GM19395 (cell line): ENCODE results near the gene ISM1.

ENCODE experiments used
- ATAC-seq: cut with Tn5 transposase; IDR thresholded peaks from one replicate; pipeline ENCODE4 v1.9.1; 2021; ENCODE audit warnings: mild to moderate bottlenecking, moderate library complexity; ENCODE audit not compliant: unreplicated experiment

Gene ISM1

DNA sequence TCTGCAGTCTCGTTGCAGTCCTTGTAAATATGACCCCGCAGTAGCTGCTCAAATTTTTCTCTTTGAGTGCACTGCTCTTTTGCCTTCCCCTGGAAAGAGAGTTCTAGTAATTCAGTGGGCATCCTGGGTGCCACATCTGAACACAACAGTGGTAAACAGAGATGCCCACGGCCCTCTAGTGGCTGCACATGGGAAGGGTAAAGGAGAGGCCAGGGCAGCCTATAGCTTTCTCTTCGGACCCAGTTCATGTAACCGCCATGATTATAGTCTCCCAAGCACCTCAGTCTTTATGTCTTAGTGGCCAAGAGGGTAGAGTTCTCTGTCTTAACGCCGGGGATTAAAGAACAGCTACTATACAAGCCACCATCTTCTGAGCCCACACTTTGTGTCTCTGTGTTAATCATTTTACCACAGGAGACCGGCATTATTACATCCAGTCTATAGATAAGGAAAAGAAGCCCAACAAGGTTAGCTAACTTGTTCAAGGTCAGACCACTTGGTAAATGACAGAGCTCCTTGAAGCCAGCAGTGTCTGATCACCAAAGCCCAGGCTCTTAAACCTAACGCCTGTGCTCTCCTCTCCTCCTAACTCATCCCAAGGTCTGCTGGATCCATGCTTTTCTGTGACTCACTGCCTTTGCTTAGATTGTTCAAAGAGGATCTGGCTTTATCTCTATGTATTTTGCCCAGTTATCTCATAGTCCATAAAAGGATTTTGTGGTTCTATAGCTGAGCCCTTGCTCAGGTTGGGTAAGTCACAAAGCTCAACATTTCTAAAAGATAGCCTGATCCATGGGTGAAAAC, 81.8 kb downstream of the ISM1 start:
- peak; percentile 91 for ATAC-seq

- ATAC-seq: no peak
These were observed 84.2 kb downstream of the ISM1 start for GRCh38 chr20:13305284-13305683.

- ATAC-seq: no peak
These were observed 86.6 kb downstream of the ISM1 start for GRCh38 chr20:13307562-13308163.

DNA sequence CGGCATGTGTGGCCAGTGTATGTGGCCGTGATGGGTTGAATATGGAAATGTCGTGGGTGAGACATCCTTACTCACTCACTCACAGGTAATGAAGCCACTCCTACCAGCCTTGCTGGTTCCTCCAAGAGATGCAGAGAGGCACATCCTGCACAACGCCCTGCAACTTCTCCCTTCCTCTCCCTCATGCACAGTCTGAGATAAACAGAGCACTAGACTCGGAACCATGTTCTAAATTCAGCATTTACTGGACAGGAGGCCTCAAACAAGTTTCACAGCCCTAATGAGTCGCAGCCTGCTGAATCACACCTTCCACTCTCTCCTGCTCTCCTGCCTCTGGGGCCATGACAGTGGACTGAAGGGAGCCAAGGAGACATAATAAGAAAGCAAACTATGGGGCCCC, 91.2 kb downstream of the ISM1 start:
- no peak for ATAC-seq

GRCh38 chr20:13313201-13313600, 92.1 kb downstream of the ISM1 start:
- no peak for ATAC-seq

DNA sequence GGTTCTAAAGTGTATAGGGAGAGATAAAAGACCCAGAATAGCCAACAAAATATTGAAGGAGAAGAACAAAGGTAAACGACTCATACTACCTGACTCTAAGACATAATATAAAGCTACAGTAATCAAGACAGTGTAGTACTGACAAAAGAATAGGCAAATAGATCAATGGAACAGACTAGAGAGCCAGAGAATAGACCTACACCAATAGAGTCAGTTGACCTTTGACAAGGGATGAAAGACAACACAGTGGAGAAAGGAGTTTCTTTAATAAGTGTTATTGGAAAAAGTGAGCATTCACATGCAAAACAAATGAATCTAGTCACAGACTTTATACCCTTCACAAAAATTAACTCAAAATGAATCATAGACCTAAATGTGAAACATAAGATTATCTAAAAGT, 96.4 kb downstream of the ISM1 start:
- no peak for ATAC-seq

DNA sequence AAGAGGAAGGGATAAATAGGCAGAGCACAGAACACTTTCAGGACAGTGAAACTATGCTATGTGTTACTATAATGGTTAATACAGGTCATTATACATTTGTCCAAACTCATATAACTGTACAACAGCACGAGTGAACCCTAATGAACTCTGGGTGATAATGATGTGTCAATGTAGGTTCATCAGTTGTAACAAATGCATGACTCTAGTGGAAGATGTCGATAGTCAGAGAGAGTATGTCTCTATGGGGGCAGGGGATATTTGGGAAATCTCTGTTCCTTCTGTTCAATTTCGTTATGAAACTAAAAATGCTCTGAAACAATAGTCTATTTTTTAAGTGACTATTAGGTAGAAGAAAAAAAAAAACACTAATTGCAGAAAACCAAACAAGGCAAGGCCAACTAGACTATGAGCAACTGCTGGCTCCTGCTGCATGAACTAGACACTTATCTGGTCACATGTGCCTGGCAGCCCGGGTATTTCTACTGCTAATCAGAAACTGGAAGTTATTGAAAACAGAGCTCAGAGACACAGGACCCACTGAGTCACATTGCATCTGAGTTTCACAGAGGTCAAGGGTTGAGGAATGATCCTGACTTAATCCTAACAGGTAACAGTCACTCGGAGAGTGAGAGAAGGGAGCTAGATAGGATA, 97.9 kb downstream of the ISM1 start:
- ATAC-seq: no peak

DNA sequence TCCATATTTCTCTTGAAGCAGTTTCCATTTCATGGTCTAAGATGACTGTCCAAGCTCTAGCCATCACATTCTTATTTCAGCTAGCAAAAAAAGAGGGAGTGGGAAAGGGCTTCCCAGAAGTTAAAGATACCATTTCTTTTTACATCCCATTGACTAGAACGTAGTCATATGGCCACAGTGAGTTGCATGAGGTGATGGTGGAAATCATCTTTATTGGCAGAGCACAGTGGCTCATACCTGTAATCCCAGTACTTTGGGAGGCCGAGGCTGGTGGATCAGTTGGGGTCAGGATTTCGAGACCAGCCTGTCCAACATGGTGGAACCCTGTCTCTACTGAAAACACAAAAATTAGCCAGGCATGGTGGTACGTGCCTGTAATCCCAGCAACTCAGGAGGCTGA, 99.6 kb downstream of the ISM1 start:
- no peak for ATAC-seq

DNA sequence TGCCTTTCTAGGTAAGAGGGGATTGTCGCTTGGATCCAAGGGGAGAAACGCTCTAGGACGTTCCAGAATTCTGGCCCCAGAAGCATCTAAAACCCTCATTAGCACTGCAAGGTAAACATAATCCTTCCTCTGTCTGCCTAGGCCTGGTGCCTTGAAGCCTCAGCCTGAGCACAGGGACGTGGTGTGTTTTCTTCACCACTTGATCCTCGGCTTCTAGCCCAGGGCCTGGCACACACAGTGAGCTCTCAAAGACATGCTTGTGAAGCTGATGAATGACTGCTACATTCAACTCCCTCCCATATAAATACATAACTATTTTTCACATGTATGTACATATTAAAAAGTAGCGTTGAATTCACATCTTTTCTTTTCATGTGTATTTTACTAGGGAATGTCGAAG, 100.3 kb downstream of the ISM1 start:
- ATAC-seq: no peak

- no peak for ATAC-seq
These were observed 101.1 kb downstream of the ISM1 start for GRCh38 chr20:13322198-13322597.

DNA sequence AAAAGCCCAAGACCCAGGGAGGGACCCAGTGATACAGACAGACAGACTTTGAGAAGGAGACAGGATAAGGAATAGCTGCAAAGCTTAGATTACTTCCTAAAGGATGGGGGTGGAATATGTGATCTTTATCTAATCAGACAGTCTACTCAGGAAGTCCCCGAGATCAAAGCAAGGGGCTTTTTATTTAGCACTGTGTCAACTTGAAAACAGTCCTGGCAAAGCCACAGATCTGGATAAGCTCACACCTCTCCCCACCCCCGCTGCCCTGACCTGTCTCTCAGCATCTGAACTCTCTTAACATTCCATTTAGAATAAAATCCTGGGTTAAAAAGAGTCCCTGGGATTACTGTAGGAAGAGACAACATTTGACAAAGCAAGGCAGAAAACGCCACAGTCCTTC, 101.5 kb downstream of the ISM1 start:
- ATAC-seq: no peak

DNA sequence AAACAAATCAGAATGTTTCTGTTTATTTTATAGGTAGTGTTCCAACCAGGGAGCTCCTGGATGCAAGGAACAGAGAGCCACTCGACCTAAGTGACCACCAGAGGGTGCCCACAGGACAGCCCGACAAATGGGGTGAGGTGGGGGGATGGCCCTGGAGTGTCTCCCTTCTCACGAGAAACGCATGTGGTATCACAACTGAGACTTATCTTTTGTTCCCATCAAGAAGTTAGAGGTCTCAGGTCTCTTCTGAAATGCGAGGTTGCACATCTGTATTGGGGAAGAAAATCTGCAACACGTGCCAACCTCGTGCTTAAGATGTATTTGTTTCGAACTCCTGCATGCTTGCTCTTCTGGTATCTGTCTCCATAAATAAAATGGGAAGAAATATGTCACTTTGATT, 104.0 kb downstream of the ISM1 start:
- no peak for ATAC-seq

DNA sequence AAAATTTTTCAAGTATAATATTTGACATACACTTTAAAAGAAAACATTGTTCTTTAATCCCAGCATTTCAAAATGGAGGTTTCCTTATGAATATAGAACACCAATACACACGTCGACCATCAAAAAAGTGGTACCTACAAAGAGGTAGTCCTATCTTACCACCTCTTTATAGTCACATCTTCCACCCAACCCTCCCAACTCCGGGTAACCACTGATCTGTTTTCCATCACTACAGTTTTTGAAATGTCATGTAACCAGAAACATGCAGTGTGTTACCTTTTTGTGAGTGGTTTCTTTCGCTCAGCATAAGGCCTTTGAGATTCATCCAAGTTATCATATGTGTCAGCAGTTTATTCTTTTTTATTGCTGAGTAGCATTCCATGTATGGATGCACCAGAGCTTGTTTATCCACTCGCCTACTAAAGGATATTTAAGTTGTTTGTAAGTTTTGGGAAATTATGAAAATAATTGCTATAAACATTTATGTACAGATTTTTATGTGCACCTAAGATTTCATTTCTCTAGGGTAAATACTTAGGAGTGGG, 104.8 kb downstream of the ISM1 start:
- ATAC-seq: no peak

DNA sequence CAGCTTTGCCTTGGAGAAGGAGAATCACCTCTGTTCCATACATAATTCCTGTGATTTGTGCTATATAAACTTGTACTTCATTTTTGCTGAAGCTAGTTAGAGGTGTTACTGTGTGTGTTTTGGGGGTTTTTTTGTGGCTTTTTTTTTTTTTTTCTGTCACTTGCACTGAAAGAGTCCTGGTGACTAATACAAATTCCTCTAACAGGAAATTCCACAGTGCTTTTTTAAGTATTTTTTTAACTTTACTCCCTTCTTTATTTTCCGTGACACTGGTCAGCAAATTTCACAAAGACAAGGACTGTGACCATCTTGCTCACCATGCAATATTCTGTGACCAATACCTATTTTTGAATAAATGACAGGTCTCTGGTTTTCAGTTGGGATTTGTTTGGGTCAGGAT, 110.5 kb downstream of the ISM1 start:
- no peak for ATAC-seq

DNA sequence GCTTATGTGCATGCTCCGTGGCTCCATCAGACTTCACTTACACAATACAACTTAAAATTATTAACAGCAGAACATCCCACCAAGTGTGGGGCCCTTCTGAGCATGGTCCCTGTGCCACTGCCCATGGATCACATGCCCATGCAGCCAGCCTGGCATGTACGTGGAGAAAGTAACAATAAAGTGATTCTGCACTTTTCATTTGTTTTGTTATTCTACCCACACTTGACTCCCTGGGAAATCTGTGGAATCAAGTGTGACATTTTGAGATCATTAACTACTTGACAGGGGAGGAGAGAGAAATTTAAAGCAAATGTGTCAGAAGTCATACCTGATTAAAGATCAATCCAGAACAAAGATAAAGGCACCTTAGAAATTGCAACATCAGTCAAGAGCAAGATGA, 112.0 kb downstream of the ISM1 start:
- no peak for ATAC-seq

GRCh38 chr20:13333793-13334192, 112.7 kb downstream of the ISM1 start:
- no peak for ATAC-seq

GRCh38 chr20:13336308-13337089, 115.4 kb downstream of the ISM1 start:
- ATAC-seq: peak; percentile 76

GRCh38 chr20:13337090-13337784, 116.2 kb downstream of the ISM1 start:
- no peak for ATAC-seq

DNA sequence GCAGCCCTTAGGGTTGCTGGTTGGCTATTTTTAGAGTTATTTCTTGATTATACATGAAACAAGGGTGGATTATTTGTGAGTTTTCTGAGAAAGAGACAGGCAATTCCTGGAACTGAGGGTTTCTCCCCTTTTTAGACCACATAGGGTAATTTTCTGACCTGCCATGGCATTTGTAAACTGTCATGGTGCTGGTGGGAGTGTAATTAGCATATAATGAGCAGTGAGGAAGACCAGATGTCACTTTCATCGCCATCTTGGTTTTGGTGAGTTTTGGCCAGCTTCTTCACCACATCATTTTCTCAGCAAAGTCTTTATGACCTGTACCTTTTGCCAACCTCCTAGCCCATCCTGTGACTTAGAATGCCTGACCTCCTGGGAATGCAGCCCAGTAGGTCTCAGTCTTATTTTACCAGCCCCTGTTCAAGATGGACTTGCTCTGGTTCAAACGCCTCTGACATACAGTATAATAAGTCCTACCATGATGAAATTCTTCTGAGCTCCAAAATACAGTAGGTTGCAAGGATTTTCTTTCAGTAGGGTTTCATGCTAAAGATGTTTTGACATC, 117.1 kb downstream of the ISM1 start:
- no peak for ATAC-seq

DNA sequence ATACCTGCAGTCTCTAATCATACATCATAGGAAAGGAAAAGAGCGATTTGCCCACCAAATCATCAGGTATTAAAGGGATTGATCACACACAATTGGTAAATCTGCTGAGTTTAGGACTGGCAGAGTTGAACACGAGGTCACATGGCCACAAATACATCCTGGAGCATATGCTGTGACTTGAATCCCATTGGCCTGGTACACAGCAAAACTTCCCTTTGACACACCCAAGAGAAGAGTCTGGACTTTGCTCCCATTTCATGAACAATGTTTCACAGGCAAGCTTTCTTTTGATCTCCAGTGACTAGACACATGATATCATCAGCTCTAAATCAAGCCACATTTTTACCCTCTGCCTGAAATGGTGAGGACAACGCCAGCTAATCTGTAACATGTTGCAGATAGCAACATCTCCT, 117.9 kb downstream of the ISM1 start:
- no peak for ATAC-seq
